ENCODE results near the gene PZP.
"Not testable (repeated sequence)": the region's sequence is repeated elsewhere in the genome, so short reads cannot be mapped to it uniquely, and the experiment has no call there.

PZP gene

GRCh38 chr12:9208229-9208628 lies at the start of gene PZP:
PZP (minus strand) TSS chr12:9208395; CDS start chr12:9208341, 54 bp downstream.
- Histone ChIP-seq H3K9me3 (ENCODE audit: severe bottlenecking) (no peaks in the 10 kb centered on the region), H3K27ac (ENCODE audit: poor library complexity, severe bottlenecking) (no peak within 1 kb of the TSS), H3K36me3 (ENCODE audit: low read depth) (no peaks in the 10 kb centered on the region), H3K27me3 (ENCODE audit: insufficient read depth, poor library complexity, severe bottlenecking) (no peaks in the 10 kb centered on the region), H3K4me1 (ENCODE audit: insufficient read depth, poor library complexity, severe bottlenecking) (no peaks in the 10 kb centered on the region), H3K4me3 (ENCODE audit: severe bottlenecking) (no peak within 1 kb of the TSS)
- DNase-seq (ENCODE audit: low spot score): no peak
- TF ChIP-seq, protein P1, sequence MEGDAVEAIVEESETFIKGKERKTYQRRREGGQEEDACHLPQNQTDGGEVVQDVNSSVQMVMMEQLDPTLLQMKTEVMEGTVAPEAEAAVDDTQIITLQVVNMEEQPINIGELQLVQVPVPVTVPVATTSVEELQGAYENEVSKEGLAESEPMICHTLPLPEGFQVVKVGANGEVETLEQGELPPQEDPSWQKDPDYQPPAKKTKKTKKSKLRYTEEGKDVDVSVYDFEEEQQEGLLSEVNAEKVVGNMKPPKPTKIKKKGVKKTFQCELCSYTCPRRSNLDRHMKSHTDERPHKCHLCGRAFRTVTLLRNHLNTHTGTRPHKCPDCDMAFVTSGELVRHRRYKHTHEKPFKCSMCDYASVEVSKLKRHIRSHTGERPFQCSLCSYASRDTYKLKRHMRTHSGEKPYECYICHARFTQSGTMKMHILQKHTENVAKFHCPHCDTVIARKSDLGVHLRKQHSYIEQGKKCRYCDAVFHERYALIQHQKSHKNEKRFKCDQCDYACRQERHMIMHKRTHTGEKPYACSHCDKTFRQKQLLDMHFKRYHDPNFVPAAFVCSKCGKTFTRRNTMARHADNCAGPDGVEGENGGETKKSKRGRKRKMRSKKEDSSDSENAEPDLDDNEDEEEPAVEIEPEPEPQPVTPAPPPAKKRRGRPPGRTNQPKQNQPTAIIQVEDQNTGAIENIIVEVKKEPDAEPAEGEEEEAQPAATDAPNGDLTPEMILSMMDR (IDR thresholded peaks at IDR 0.05; ENCODE audit: poor library complexity, severe bottlenecking): no peak
- ATAC-seq (ENCODE audit: low read depth): no peak

- Histone ChIP-seq H3K4me1 (ENCODE audit: insufficient read depth, poor library complexity, severe bottlenecking) (no peaks in the 10 kb centered on the region), H3K27ac (ENCODE audit: poor library complexity, severe bottlenecking) (no peak overlapping the region), H3K4me3 (ENCODE audit: severe bottlenecking) (no peak overlapping the region), H3K27me3 (ENCODE audit: insufficient read depth, poor library complexity, severe bottlenecking) (no peaks in the 10 kb centered on the region), H3K36me3 (ENCODE audit: low read depth) (no peaks in the 10 kb centered on the region), H3K9me3 (ENCODE audit: severe bottlenecking) (no peaks in the 10 kb centered on the region)
- TF ChIP-seq, protein P1 (IDR thresholded peaks at IDR 0.05; ENCODE audit: poor library complexity, severe bottlenecking): no peak
- no peak for ATAC-seq (ENCODE audit: low read depth)
- no peak for DNase-seq (ENCODE audit: low spot score)
Measured at GRCh38 chr12:9256758-9257405, 48.7 kb upstream of the PZP start.

DNA sequence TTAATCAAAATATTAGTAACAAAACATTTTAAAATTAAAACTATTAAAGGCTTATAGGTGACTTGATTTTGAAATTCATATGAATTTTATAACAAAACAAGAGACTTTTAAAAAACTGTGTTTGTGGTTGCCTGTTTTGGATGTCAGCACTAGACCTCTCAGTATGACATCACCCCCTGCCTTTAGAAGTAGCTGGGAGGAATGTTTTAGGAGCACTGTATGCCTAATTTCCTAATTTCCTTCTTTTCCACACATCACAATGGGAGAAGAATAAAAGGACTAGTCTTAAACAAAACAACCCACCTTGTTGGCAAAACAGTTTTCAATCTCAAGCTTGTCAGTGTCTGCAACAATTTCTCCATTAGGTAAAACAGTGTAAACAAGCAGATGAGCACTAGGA lies 48.1 kb upstream of the PZP start:
- no peak overlapping the region for H3K27ac ChIP-seq (ENCODE audit: poor library complexity, severe bottlenecking)
- TF ChIP-seq, protein P1 (IDR thresholded peaks at IDR 0.05; ENCODE audit: poor library complexity, severe bottlenecking): no peak
- ATAC-seq (ENCODE audit: low read depth): no peak
- H3K4me3 ChIP-seq (ENCODE audit: severe bottlenecking): no peak overlapping the region
- no peaks in the 10 kb centered on the region for H3K9me3 ChIP-seq (ENCODE audit: severe bottlenecking)
- no peaks in the 10 kb centered on the region for H3K36me3 ChIP-seq (ENCODE audit: low read depth)
- no peak for DNase-seq (ENCODE audit: low spot score)
- no peaks in the 10 kb centered on the region for H3K4me1 ChIP-seq (ENCODE audit: insufficient read depth, poor library complexity, severe bottlenecking)
- no peaks in the 10 kb centered on the region for H3K27me3 ChIP-seq (ENCODE audit: insufficient read depth, poor library complexity, severe bottlenecking)

DNA sequence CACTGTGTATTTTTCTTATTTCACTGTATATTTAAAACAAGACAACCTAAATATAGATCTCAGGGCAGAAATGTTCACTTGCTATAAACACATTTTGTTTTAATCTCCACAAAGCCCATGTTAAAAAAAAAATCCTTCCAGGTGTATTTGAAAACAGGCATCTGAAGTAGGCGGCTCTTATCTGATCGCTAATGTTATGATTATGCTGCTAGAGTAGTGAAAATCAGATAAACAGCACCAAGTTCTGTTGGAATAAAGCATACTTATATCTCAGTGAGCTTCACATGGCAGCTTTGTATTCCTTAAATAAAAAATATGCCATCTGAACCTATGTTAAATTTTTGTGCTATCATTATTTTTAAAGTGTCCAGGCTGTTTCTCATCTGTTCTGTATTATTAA lies 47.6 kb upstream of the PZP start:
- Histone ChIP-seq H3K27me3 (ENCODE audit: insufficient read depth, poor library complexity, severe bottlenecking) (no peaks in the 10 kb centered on the region), H3K9me3 (ENCODE audit: severe bottlenecking) (no peaks in the 10 kb centered on the region), H3K4me1 (ENCODE audit: insufficient read depth, poor library complexity, severe bottlenecking) (no peaks in the 10 kb centered on the region), H3K36me3 (ENCODE audit: low read depth) (no peaks in the 10 kb centered on the region), H3K4me3 (ENCODE audit: severe bottlenecking) (no peak overlapping the region), H3K27ac (ENCODE audit: poor library complexity, severe bottlenecking) (no peak overlapping the region)
- DNase-seq (ENCODE audit: low spot score) (no peak), ATAC-seq (ENCODE audit: low read depth) (no peak)
- TF ChIP-seq, protein P1 (IDR thresholded peaks at IDR 0.05; ENCODE audit: poor library complexity, severe bottlenecking): no peak

- ATAC-seq (ENCODE audit: low read depth): no peak
- H3K4me3 ChIP-seq (ENCODE audit: severe bottlenecking): no peak overlapping the region
Measured at GRCh38 chr12:9253464-9253863, 45.3 kb upstream of the PZP start.

DNA sequence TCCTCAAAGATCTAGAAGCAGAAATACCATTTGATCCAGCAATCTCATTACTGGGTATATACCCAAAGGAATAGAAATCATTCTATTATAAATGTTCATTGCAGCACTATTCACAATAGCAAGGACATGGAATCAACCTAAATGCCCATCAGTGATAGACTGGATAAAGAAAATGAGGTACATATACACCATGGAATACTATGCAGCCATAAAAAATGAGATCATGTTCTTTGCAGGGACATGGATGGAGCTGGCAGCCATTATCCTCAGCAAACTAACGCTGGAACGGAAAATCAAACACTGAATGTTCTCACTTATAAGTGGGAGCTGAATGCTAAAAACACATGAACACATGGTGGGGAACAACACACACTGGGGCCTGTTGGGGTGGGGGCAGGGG lies 44.6 kb upstream of the PZP start:
- H3K9me3 ChIP-seq (ENCODE audit: severe bottlenecking); H3K4me3 ChIP-seq (ENCODE audit: severe bottlenecking); ATAC-seq (ENCODE audit: low read depth); H3K4me1 ChIP-seq (ENCODE audit: insufficient read depth, poor library complexity, severe bottlenecking); H3K27ac ChIP-seq (ENCODE audit: poor library complexity, severe bottlenecking); H3K27me3 ChIP-seq (ENCODE audit: insufficient read depth, poor library complexity, severe bottlenecking); DNase-seq (ENCODE audit: low spot score); H3K36me3 ChIP-seq (ENCODE audit: low read depth): not testable (repeated sequence)

More at GRCh38 chr12:9253464-9253863, 45.3 kb upstream of the PZP start:
- no peak for DNase-seq (ENCODE audit: low spot score)
- Histone ChIP-seq H3K9me3 (ENCODE audit: severe bottlenecking) (no peaks in the 10 kb centered on the region), H3K36me3 (ENCODE audit: low read depth) (no peaks in the 10 kb centered on the region), H3K27ac (ENCODE audit: poor library complexity, severe bottlenecking) (no peak overlapping the region), H3K27me3 (ENCODE audit: insufficient read depth, poor library complexity, severe bottlenecking) (no peaks in the 10 kb centered on the region), H3K4me1 (ENCODE audit: insufficient read depth, poor library complexity, severe bottlenecking) (no peaks in the 10 kb centered on the region)
- TF ChIP-seq, protein P1 (IDR thresholded peaks at IDR 0.05; ENCODE audit: poor library complexity, severe bottlenecking): no peak
